Naive thymus-derived CD8-positive, alpha-beta T cell (primary cell): ENCODE data around the gene BLZF1. TPM values are rescaled to one million over a fixed set of nuclear protein-coding genes. Genes with fewer than 3 reads are reported as not detected.
"Not testable (repeated sequence)": the region's sequence is repeated elsewhere in the genome, so short reads cannot be mapped to it uniquely, and the experiment has no call there.

Source experiments
- ATAC-seq, 2 donors: fragments of 150-1000 bp; cut with Tn5 transposase in 1 of 2; sonication (Bioruptor Pico), chemical (Tn5 transposase) in 1 of 2; 1 replicate in 1 of 2; 2 replicates in 1 of 2; pipeline ENCODE4 v1.10.0; 2021; ENCODE audit warnings: mild to moderate bottlenecking in 2 of 2, moderate library complexity in 2 of 2
- POLR2A ChIA-PET: fragments of 350-600 bp; sonication (Branson Sonifier 250); formaldehyde crosslinking; loops from one replicate; lab custom pipeline; 2021; ENCODE audit warnings: antibody characterized with exemption; lab: Charles Lee
- DNase-seq, 10 donors: peaks; one replicate each; pipeline versions ENCODE4 v3.0.0 to v3.0.0-alpha.2; 2020 to 2022
- H3K27ac Mint-ChIP-seq, 10 donors: one replicate each; pipeline ENCODE4 v1.8.0; 2020 to 2022; ENCODE audit warnings: mild to moderate bottlenecking in 10 of 10, mixed read lengths in 10 of 10, moderate library complexity in 4 of 10, inconsistent platforms in 1 of 10
- H3K27me3 Mint-ChIP-seq, 5 donors: one replicate each; pipeline ENCODE4 v1.8.0; 2021 to 2022; ENCODE audit warnings: mixed read lengths in 5 of 5
- H3K36me3 Mint-ChIP-seq, 3 donors: one replicate each; pipeline ENCODE4 v1.8.0; 2020 to 2022; ENCODE audit warnings: mixed read lengths in 3 of 3, mild to moderate bottlenecking in 2 of 3, inconsistent platforms in 1 of 3
- H3K4me1 Mint-ChIP-seq, 4 donors: one replicate each; pipeline ENCODE4 v1.8.0; 2021 to 2022; ENCODE audit warnings: mixed read lengths in 4 of 4
- H3K4me3 Mint-ChIP-seq, 10 donors: one replicate each; pipeline ENCODE4 v1.8.0; 2020 to 2022; ENCODE audit warnings: mild to moderate bottlenecking in 10 of 10, mixed read lengths in 10 of 10, moderate library complexity in 6 of 10, inconsistent platforms in 1 of 10
- H3K9me3 Mint-ChIP-seq, 9 donors: one replicate each; pipeline ENCODE4 v1.8.0; 2020 to 2022; ENCODE audit warnings: mixed read lengths in 9 of 9, mild to moderate bottlenecking in 3 of 9, inconsistent platforms in 1 of 9, moderate library complexity in 1 of 9
- polyA plus RNA-seq, 3 donors: library from polyadenylated mRNA; unstranded; fragments of 300-500 nt; fragmentation: Illumina TruSeq; gene quantifications; one replicate each; pipeline ENCODE4 v1.2.3, GENCODE V29; 2021
- total RNA-seq, 8 experiments: library from RNA in 2 of 8; stranded (reverse) in 2 of 8; gene quantifications; one replicate each; pipeline ENCODE4 v1.2.3 and lab custom pipeline; 2021 to 2026

BLZF1 gene
- total RNA-seq (10 to 100 TPM; 17.5 to 19.6 TPM), polyA plus RNA-seq (10 to 100 TPM in 1 of 3 donors, 1 to 10 TPM in 2; 8.2 to 10.4 (median 9.5) TPM), total RNA-seq (lab: John Stamatoyannopoulos, UW) (20.2 to 32.6 (median 25.3) reads per million in 6 experiments)

GRCh38 chr1:169367686-169368405 lies at the start of gene BLZF1, which contains the start of gene NME7:
BLZF1 (plus strand) TSS chr1:169368195; CDS start chr1:169369523, 1,328 bp downstream.
NME7 (minus strand) TSS chr1:169367797; CDS start chr1:169367710, 87 bp downstream.
- DNase-seq = peak; percentile 92 to 99 (median 98)
- POLR2A ChIA-PET = interaction anchor here (0.6 to 1.7 kb wide), 9 partner anchors 12 to 1432 kb away, joined by 3 to 9 read pairs (median 3); partner anchors contain the start of genes CCDC181, METTL18, SCYL3 and SLC19A2
- peaks cover 11 to 47% (median 30%) of the 10 kb centered on the region in 4 donors for H3K4me1 Mint-ChIP-seq
- peak; percentile 95 for ATAC-seq
- peak within 1 kb of the TSS in 3 of 10 donors; percentile 36 to 84 (median 44) for H3K27ac Mint-ChIP-seq
- H3K4me3 Mint-ChIP-seq = peak within 1 kb of the TSS in 7 of 10 donors; percentile 40 to 77 (median 56)
- H3K9me3 Mint-ChIP-seq = peaks cover 0 to 5% (median 0%) of the 10 kb centered on the region in 9 donors
- peaks cover under 1 to 30% (median 12%) of the 10 kb centered on the region in 3 donors for H3K36me3 Mint-ChIP-seq
- H3K27me3 Mint-ChIP-seq = no peaks in the 10 kb centered on the region

GRCh38 chr1:169318536-169319244 lies 49.3 kb upstream of the BLZF1 start:
- POLR2A ChIA-PET = no interaction called here
- DNase-seq (no peak), ATAC-seq (no peak)
- Mint-ChIP-seq H3K4me1 (no peaks in the 10 kb centered on the region), H3K36me3 (peaks cover 0 to 18% (median 17%) of the 10 kb centered on the region in 3 donors), H3K27ac (no peak overlapping the region), H3K9me3 (no peaks in the 10 kb centered on the region), H3K4me3 (no peak overlapping the region), H3K27me3 (no peaks in the 10 kb centered on the region)

- POLR2A ChIA-PET = no interaction called here
- H3K4me3 Mint-ChIP-seq = no peak overlapping the region
- peaks cover 0 to 21% (median 15%) of the 10 kb centered on the region in 3 donors for H3K36me3 Mint-ChIP-seq
- H3K4me1 Mint-ChIP-seq = peaks cover 0 to 6% (median under 1%) of the 10 kb centered on the region in 4 donors
- no peaks in the 10 kb centered on the region for H3K9me3 Mint-ChIP-seq
- no peak for ATAC-seq
- H3K27me3 Mint-ChIP-seq = no peaks in the 10 kb centered on the region
- DNase-seq = no peak
- no peak overlapping the region for H3K27ac Mint-ChIP-seq
These were observed 46.5 kb upstream of the BLZF1 start for GRCh38 chr1:169321539-169321938.

- ATAC-seq = no peak
- Mint-ChIP-seq H3K4me1 (peaks cover 0 to 12% (median under 1%) of the 10 kb centered on the region in 4 donors), H3K36me3 (peaks cover 0 to 21% (median 12%) of the 10 kb centered on the region in 3 donors), H3K27me3 (no peaks in the 10 kb centered on the region), H3K27ac (no peak overlapping the region), H3K4me3 (no peak overlapping the region), H3K9me3 (no peaks in the 10 kb centered on the region)
- DNase-seq = no peak
- POLR2A ChIA-PET = no interaction called here
These were observed 45.9 kb upstream of the BLZF1 start for GRCh38 chr1:169322138-169322537.

- H3K27me3 Mint-ChIP-seq = no peaks in the 10 kb centered on the region
- H3K4me1 Mint-ChIP-seq = peaks cover 2 to 16% (median 6%) of the 10 kb centered on the region in 4 donors
- H3K9me3 Mint-ChIP-seq = peaks cover 0 to 16% (median 12%) of the 10 kb centered on the region in 9 donors
- no peak overlapping the region for H3K27ac Mint-ChIP-seq
- peaks cover 15 to 29% (median 24%) of the 10 kb centered on the region in 3 donors for H3K36me3 Mint-ChIP-seq
- DNase-seq (no peak), ATAC-seq (no peak)
- POLR2A ChIA-PET = no interaction called here
- H3K4me3 Mint-ChIP-seq = no peak overlapping the region
These were observed 42.9 kb upstream of the BLZF1 start for GRCh38 chr1:169325117-169325516.

GRCh38 chr1:169326261-169326955 lies 41.6 kb upstream of the BLZF1 start:
- POLR2A ChIA-PET = no interaction called here
- H3K27ac Mint-ChIP-seq = peak overlapping the region in 1 of 10 donors; percentile 12
- H3K4me1 Mint-ChIP-seq = peaks cover 2 to 16% (median 6%) of the 10 kb centered on the region in 4 donors
- ATAC-seq (no peak), DNase-seq (no peak)
- peaks cover 0 to 29% (median 16%) of the 10 kb centered on the region in 9 donors for H3K9me3 Mint-ChIP-seq
- H3K4me3 Mint-ChIP-seq = no peak overlapping the region
- no peaks in the 10 kb centered on the region for H3K27me3 Mint-ChIP-seq
- H3K36me3 Mint-ChIP-seq = peaks cover 16 to 34% (median 29%) of the 10 kb centered on the region in 3 donors

GRCh38 chr1:169326956-169327268 lies 41.1 kb upstream of the BLZF1 start:
- ATAC-seq (no peak), DNase-seq (no peak)
- Mint-ChIP-seq H3K36me3 (peaks cover 16 to 35% (median 29%) of the 10 kb centered on the region in 3 donors), H3K4me1 (peaks cover 2 to 16% (median 6%) of the 10 kb centered on the region in 4 donors), H3K27me3 (no peaks in the 10 kb centered on the region), H3K4me3 (no peak overlapping the region), H3K27ac (no peak overlapping the region), H3K9me3 (peaks cover 0 to 34% (median 16%) of the 10 kb centered on the region in 9 donors)
- POLR2A ChIA-PET = no interaction called here

- Mint-ChIP-seq H3K27me3 (no peaks in the 10 kb centered on the region), H3K36me3 (peaks cover 21 to 38% (median 27%) of the 10 kb centered on the region in 3 donors), H3K4me1 (peaks cover 2 to 16% (median 7%) of the 10 kb centered on the region in 4 donors), H3K27ac (no peak overlapping the region), H3K9me3 (peaks cover 0 to 41% (median 16%) of the 10 kb centered on the region in 9 donors), H3K4me3 (no peak overlapping the region)
- ATAC-seq = no peak
- POLR2A ChIA-PET = no interaction called here
- DNase-seq = no peak
These were observed 40.1 kb upstream of the BLZF1 start for GRCh38 chr1:169327875-169328274.

GRCh38 chr1:169329383-169329782 lies 38.6 kb upstream of the BLZF1 start:
- no peak overlapping the region for H3K4me3 Mint-ChIP-seq

GRCh38 chr1:169330927-169331326 lies 37.1 kb upstream of the BLZF1 start:
- no peaks in the 10 kb centered on the region for H3K27me3 Mint-ChIP-seq
- H3K36me3 Mint-ChIP-seq = peaks cover 20 to 49% (median 21%) of the 10 kb centered on the region in 3 donors
- ATAC-seq (no peak), DNase-seq (no peak)
- no peak overlapping the region for H3K27ac Mint-ChIP-seq
- POLR2A ChIA-PET = no interaction called here
- peak overlapping the region in 1 of 10 donors; percentile 59 for H3K4me3 Mint-ChIP-seq
- H3K9me3 Mint-ChIP-seq = peaks cover 0 to 59% (median 21%) of the 10 kb centered on the region in 9 donors
- H3K4me1 Mint-ChIP-seq = peaks cover 3 to 27% (median 18%) of the 10 kb centered on the region in 4 donors

More at GRCh38 chr1:169329383-169329782, 38.6 kb upstream of the BLZF1 start:
- Mint-ChIP-seq H3K27ac (no peak overlapping the region), H3K36me3 (peaks cover 18 to 38% (median 21%) of the 10 kb centered on the region in 3 donors), H3K9me3 (peaks cover 0 to 49% (median 16%) of the 10 kb centered on the region in 9 donors), H3K4me1 (peaks cover 3 to 24% (median 14%) of the 10 kb centered on the region in 4 donors), H3K27me3 (no peaks in the 10 kb centered on the region)
- ATAC-seq = no peak
- DNase-seq = no peak
- POLR2A ChIA-PET = no interaction called here

- DNase-seq, POLR2A ChIA-PET, H3K4me3 Mint-ChIP-seq, H3K27me3 Mint-ChIP-seq, ATAC-seq, H3K27ac Mint-ChIP-seq: not testable (repeated sequence)
- H3K4me1 Mint-ChIP-seq = peaks cover 8 to 41% (median 12%) of the 10 kb centered on the region in 4 donors
- peaks cover 14 to 41% (median 17%) of the 10 kb centered on the region in 3 donors for H3K36me3 Mint-ChIP-seq
- peaks cover 0 to 51% (median 13%) of the 10 kb centered on the region in 9 donors for H3K9me3 Mint-ChIP-seq
These were observed 33.3 kb upstream of the BLZF1 start for GRCh38 chr1:169334727-169335126.
